ENCODE data around the gene CPS1.

GRCh38 chr2:210523650-210524289 lies 32.6 kb upstream of the CPS1 start:
- TF ChIP-seq CTCF (conservative IDR thresholded peaks at IDR 0.05; ENCODE audit: low read depth, low read length), result no peak
- TF ChIP-seq CEBPB (IDR thresholded peaks at IDR 0.05; ENCODE audit: low read depth, low read length), result no peak
- no peak for TF ChIP-seq RCOR1 (IDR thresholded peaks at IDR 0.05; ENCODE audit: insufficient replicate concordance, low read length)
- no peak for TF ChIP-seq POLR2A (IDR thresholded peaks at IDR 0.05; ENCODE audit: low read depth, low read length)

All from IMR-90 (cell line).